DMS153 (cell line): ENCODE results near the gene ESYT2.
"Not testable (repeated sequence)": the region's sequence is repeated elsewhere in the genome, so short reads cannot be mapped to it uniquely, and the experiment has no call there.

Experiments used
- DNase-seq: peaks from one replicate; lab custom pipeline; 2025; lab: John Stamatoyannopoulos, UW

The ESYT2 gene, protein sequence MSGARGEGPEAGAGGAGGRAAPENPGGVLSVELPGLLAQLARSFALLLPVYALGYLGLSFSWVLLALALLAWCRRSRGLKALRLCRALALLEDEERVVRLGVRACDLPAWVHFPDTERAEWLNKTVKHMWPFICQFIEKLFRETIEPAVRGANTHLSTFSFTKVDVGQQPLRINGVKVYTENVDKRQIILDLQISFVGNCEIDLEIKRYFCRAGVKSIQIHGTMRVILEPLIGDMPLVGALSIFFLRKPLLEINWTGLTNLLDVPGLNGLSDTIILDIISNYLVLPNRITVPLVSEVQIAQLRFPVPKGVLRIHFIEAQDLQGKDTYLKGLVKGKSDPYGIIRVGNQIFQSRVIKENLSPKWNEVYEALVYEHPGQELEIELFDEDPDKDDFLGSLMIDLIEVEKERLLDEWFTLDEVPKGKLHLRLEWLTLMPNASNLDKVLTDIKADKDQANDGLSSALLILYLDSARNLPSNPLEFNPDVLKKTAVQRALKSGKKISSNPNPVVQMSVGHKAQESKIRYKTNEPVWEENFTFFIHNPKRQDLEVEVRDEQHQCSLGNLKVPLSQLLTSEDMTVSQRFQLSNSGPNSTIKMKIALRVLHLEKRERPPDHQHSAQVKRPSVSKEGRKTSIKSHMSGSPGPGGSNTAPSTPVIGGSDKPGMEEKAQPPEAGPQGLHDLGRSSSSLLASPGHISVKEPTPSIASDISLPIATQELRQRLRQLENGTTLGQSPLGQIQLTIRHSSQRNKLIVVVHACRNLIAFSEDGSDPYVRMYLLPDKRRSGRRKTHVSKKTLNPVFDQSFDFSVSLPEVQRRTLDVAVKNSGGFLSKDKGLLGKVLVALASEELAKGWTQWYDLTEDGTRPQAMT

GRCh38 chr7:158829342-158830210, at the start of gene ESYT2:
Gene ESYT2, minus strand, starts transcription at chr7:158829509. Its CDS starts 91 bp downstream, at chr7:158829418.
- peak; percentile 89 for DNase-seq

GRCh38 chr7:158878151-158879079, 49.1 kb upstream of the ESYT2 start:
- not testable (repeated sequence) for DNase-seq

DNA sequence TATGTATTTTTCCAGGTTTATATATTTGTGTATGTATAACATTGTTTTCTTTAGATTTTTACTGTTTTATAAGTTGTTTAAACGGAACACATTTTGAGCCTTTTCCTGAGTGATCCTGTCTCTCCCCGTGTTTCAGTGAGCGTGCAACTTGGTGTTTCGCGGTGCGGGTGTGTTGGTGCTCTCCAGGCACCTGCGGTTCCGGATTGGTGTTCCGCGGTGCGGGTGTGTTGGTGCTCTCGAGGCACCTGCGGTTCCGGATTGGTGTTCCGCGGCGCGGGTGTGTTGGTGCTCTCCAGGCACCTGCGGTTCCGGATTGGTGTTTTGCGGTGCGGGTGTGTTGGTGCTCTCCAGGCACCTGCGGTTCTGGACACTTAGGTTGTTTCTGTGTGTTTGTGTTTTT, 47.7 kb upstream of the ESYT2 start:
- DNase-seq: no peak

DNA sequence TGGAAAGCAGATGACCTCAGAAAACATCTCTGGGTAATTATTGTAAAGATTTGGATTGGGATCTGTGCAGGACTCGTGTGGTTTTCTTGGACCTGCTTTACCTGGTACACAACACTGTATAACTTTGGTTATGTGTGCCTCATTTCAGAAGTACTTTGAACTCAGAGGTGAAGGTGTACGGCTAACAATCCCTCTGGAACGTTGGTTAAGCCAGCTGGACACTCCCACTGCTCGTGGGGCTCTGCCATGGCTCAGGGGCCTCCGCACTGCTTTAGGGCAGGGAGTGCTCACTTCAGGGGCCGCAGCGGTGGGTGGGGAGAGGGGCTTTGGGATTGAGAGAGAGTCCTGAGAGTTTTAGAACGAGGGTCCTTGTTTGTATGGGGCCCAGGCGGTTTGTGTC, 40.6 kb upstream of the ESYT2 start:
- no peak for DNase-seq

DNA sequence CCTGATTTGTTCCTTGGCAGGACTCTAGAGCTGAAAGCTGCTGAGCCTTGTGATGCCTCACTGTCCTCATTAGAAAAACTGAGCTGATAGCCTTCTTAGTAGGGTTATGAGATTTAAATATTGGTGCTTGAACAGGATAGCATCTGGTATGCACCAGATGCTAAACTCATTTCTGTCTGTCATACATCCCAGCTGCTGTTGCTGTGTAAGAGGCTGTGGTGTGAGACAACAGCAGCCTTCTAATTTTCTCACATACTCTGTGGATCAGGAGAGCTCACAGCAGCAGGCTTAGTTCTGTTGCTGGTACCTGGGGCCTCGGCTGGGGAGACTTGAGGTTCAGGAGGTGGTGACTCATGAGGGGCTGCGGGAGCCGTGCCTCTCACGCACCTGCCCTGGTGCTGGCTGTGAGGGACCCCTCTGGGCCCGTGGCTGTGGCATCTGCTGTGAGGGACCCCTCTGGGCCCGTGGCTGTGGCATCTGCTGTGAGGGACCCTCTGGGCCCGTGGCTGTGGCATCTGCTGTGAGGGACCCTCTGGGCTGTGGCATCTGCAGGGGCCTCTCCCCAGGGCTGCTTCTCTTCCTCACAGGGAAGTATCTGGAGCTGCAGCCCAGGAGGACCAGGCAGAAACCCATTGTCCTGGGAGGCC, 39.6 kb upstream of the ESYT2 start:
- DNase-seq: no peak

GRCh38 chr7:158867214-158867984, 38.1 kb upstream of the ESYT2 start:
- no peak for DNase-seq

GRCh38 chr7:158865977-158866376, 36.7 kb upstream of the ESYT2 start:
- no peak for DNase-seq

DNA sequence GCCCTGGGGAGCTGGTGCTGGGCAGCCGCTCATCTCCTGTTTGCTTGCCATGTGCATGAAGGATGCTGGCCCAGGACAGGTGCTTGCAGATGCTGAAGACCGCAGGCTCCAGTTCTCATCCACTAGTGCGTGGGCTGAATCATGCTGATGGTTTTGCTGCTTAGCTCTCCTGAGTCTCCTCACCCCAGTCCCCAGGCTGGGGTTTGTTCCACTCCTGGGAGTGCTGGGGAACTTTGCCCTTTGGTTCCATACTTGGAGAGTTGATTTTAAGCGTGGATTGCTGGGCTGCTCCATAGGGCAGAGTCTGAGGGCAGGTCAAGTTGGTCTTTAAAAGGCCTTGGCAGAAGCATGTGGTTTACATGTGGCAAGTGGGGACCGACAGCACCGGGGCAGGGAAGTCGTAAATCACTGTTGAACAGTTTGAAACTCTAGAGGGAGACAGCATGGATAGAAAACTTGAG, 36.2 kb upstream of the ESYT2 start:
- DNase-seq: no peak

DNA sequence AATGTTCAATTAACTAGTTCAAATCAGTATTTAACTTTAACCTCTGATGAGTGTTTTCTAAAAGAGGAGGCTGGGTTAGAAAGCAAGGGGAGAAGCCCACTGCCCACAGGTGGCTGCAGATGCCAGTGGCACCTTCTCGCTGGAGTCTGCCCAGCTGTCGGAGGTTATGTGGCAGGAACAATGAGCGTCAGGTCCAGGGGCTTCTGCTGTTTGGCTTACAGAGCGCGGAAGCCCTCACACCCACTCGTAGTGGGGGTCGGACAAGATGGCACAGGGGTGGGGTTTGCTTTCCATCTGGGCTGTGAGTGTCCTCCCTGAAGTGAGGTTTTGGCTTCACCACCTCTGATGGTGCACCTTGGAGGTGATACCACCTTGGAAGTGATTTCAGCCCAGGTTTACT, 35.5 kb upstream of the ESYT2 start:
- no peak for DNase-seq

DNA sequence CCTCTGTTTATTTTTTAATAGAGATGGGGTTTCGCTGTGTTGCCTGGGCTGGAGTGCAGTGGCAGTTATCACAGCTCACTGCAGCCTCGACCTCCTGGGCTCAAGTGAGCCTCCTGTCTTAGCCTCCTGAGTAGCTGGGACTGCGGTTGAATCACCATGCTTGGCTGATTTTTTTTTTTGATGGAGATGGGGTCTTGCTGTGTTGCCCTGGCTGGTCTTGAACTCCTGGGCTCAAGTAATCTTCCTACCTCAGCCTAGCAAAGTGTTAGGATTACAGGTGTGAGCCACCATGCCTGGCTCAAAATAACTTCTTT, 35.2 kb upstream of the ESYT2 start:
- DNase-seq: no peak

DNA sequence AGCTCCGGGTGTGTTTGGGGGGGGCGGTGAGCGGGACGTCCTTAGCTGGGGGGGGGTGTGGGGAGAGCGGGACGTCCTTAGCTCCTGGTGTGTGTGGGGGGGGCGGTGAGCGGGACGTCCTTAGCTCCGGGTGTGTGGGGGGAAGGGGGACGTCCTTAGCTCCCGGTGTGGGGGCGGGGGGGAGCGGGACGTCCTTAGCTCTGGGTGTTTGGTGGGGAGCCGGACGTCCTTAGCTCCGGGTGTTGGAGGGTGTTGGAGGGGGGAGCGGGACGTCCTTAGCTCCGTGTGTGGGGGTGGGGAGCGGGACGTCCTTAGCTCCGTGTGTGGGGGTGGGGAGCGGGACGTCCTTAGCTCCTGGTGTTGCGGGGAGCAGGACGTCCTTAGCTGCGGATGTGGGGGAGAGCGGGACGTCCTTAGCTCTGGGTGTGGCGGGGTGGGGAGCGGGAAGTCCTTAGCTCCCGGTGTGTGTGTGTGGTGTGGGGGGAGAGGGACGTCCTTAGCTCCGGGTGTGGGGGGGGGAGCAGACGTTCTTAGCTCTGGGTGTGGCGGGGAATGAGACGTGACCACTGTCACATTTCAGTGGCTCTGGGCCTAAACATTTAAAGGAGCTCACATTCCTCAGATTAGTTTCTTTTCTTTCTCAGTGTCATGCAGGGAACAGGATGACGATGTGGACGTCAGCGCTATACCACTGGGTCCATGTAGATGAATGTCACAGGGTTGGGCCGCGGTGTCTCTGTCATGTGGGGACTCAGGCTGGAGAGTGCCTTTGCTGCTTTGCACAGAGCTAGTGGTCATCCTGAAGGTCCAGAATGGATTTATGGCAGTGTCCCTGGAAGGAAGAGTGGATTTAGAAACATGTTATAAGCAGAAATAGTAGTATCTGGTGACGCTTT, 34.5 kb upstream of the ESYT2 start:
- DNase-seq: peak; percentile 22

DNA sequence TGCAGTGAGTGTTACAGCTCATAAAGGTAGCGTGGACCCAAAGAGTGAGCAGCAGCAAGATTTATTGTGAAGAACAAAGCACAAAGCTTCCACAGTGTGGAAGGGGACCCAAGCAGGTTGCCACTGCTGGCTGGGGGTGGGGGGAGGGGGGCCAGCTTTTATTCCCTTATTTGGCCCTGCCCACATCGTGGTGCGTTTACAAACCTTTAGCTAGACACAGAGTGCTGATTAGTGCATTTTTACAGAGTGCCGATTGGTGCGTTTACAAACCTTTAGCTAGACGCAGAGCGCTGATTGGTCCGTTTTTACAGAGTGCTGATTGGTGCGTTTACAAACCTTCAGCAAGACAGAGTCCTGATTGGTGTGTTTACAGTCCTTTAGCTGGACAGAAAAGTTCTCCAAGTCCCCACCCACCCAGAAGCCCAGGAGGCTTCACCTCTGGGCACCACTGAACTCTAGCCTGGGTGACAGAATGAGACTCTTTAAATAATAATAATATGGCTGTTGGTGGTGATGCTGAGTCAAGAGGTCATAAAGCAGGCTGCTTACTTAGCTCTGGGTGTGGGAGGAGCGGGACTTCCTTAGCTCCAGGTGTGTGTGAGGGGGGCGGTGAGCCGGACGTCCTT, 33.8 kb upstream of the ESYT2 start:
- DNase-seq: peak; percentile 41

DNA sequence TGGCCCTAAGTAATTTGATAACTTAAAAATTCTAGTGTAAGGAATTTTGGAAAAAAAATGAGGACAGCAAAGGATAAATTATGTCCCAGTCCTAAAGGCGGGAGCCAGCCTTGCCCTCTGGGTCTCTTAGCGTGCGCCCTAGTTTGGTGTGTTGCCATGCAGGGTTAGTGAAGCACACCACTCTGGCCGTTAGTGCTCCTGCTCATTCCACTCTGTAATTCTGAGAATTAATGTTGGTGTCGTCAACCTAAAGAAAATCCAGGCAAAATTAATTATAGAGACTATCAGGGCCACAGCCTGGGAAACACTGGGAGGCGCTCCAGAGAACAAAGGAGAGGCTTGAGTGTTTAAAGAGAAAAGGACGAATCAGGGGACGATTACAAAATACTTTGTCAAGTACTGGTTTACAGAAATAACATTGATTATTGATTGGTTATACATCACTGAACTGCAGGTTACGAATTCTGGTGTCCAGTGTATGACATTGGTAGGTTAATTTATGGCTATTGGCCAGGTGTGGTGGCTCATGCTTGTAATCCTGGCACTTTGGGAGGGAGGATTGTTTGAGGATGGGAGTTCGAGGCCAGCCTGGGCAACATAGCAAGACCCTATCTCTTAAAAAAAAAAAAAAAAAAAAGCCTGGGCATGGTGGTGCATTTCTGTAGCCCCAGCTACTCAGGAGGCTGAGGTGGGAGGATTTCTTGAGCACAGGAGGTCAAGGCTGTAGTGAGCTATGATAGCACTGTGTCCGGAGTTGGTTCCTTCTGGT, 32.8 kb upstream of the ESYT2 start:
- no peak for DNase-seq

DNA sequence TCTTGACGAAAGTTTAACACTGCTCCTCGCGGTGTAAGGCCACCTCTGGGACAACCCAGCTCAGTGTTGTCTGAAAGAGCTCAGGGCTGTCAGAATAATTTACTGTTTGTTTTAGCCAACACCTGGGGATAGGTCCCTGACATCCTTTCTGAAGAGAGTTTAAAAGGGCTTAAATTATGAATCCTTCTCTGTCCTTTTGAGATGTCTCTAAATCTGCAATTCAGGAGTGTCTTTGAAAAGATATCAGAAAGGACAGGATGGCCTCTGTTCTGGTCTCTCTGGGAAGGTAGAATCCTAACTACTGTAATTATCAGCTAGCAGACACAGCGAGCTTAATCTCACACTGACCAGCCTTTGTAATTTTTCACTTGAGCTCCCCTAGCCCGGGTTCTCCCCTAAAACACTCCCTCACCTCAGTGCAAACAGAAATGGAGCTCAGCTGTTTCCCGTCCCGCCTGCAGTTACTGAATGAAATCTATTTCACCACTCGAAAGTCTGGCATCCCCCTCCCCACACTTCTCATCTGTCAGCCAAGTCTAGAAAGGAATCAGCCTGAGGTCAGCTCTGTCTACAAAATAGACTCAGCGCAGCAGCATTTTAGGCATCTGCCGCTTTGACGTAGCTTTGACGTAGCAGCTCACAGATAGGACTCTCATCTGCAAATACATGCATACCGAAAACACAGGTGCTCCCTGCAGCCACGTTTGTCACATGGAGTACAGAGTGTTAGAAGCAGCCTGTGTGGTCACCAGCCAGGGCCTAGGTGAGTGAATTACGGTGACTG, 31.9 kb upstream of the ESYT2 start:
- no peak for DNase-seq

DNA sequence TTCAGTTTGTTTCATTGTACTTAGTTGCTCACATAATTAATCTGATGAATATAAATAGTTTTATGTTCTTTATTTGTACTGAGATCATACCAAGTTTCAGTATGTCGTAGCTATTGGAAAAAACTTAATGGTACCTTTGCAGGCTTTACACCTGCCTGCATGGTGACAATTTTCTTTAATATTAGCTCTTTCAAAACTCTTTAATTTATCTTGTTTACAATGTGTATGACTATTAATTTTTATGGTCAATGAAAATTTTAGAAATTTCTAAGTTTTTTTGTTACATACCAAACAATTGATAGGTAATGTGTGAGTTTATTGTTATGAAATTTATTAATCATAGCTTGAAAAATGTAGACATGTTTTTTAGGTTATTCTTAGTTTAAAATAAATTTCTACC, 31.1 kb upstream of the ESYT2 start:
- DNase-seq: no peak

DNA sequence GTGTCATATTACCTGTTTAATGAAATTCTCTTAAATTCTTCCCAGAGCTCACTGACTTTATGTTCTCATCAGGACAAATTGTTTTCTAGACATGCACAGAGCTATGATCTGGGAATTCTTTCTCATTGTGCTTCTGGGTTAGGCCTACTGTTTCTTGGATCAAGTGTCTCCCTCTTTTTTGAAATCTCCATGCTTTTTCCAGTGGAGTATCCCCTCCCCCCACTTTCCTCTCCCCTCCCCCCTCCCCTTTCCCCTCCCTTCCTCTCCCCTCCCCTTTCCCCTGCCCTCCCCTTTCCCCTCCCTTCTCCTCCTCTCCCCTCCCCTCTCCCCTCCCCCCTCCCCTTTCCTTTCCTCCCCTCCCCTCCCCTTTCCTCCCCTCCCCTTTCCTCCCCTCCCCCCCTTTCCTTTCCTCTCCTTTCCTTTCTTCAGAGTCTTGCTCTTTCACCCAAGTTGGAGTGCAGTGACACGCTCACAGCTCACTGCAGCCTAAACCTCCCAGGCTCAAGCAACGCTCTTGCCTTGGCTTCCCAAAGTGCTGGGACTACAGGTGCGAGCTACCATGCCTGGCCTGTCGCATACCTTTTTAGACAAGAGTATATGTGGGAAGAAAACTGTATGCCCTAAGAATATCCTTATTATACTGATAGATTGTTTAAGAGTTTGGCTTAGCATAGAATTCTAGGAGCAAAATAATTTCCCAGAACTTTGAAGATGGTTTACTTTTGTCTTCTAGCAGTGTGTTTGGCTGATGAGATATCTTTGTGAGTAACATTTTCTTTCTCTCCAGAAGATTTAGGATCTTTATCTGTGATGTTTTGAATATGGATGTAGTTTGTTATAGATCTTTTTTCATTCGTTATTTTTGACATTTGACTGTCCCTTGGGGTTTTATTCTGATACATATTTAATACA, 29.5 kb upstream of the ESYT2 start:
- no peak for DNase-seq
